ENCODE results near the gene MGRN1.
A peak's percentile ranks its signal among the peaks of the same experiment; 100 is the strongest.

The MGRN1 gene

DNA sequence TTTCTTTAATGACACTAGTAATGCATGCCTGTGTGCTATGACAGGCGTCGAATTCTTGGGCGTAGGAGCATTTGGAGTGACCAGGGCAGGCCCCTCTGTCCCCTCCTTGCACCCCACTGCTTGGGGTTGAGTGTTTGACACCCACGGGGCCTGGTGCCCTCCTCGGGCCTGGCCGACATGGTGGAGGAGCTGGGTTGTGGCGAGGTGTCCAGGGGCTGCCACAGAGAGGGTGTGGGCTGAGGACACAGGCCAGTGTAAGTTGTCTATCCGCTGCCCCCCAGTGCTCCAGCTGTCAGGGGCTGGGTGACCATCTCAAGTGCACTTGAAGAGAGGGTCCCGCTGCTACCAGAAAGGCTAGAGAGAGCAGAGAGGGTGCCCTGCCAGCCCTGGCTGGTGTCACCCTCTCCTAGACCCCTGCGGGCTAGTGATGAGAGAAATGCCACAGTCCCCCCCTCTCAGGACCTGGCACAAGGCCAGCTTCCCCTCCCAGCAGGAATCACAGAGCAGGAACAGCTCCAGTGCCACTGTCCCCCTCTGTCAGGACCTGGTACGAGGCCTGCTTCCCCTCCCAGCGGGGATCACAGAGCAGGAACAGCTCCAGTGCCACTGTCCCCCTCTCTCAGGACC, 30.5 kb downstream of the MGRN1 start:
- no peak for DNase-seq

DNA sequence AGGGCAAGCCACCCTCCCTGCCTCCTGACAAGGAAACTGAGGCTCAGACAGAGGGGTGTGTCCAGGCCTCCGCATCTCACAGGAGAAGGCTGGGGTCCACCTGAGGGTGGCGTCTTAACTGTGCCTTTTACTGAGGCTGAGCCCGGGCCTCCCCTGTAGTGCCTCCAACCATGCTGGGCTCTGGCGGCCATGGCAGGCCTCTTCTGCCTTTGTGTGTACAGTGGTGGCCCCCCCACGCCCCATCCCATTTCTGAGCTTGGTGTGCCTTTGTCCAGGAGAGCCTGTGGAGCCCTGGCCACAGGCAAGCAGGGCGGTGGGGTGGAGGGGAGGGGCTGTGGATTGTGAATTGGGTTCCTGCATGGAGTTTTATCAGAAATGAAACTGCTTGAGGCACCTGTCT, 31.2 kb downstream of the MGRN1 start:
- DNase-seq, result no peak

DNA sequence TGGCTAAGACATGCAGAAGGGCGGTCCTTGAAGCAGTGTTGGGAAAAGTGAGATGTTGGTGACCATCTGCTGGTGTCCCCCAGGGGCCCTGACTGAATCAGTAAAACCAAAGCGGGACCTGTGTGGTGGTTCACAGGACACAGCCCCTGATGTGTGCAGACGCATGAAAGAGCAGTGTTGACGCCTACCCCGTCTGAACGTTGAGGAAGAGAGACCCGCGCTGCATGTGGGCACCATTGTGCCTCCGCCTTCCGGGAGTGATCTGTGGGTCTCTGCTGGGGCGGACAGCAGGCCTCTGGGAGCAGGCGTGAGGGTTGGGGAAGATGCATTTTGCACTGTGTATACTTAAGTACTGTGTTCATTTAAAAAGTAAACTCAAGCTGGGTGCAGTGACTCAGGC, 31.6 kb downstream of the MGRN1 start:
- no peak for DNase-seq

DNA sequence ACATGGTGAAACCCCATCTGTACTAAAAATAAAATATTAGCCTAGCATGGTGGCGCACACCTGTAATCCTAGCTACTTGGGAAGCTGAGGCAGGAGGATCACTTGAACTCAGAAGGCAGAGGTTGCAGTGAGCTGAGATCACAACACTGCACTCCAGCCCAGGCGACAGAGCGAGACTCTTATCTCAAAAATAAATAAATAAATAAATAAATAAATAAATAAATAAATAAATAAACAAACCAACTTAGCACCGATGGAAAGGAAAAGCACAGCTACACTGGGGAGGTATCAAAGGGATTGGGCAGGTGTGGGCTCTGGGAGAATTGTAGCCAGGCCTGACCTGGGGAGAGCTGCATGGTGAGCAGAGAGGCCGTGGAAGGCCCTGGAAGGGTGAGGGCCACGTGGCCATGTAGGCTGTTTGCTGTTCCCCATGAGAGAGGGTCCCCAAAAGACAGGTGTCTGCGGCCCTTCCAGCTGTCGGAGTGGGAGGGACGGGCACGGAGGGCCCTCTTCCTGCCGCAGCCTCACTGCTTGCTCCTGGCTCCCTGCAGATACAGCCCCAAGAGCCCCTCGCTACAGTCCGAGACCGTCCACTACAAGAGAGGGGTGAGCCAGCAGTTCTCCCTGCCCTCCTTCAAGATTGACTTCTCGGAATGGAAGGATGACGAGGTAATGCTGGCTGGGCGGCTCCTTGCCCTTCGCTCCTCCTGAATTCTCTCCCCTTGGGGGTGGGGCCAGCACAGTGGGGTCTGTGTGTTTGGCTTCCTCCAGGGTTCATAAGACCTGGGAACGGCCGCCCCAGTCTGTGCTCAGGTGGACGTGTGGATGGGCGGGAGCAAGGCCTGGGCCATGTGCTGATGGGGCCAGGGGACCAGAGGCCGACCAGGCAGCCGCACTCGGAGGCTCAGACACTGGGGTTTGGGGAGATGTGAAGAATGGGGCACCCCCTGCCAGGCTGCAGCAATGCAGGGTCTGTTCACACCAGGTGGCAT, 32.4 kb downstream of the MGRN1 start:
- no peak for DNase-seq

DNA sequence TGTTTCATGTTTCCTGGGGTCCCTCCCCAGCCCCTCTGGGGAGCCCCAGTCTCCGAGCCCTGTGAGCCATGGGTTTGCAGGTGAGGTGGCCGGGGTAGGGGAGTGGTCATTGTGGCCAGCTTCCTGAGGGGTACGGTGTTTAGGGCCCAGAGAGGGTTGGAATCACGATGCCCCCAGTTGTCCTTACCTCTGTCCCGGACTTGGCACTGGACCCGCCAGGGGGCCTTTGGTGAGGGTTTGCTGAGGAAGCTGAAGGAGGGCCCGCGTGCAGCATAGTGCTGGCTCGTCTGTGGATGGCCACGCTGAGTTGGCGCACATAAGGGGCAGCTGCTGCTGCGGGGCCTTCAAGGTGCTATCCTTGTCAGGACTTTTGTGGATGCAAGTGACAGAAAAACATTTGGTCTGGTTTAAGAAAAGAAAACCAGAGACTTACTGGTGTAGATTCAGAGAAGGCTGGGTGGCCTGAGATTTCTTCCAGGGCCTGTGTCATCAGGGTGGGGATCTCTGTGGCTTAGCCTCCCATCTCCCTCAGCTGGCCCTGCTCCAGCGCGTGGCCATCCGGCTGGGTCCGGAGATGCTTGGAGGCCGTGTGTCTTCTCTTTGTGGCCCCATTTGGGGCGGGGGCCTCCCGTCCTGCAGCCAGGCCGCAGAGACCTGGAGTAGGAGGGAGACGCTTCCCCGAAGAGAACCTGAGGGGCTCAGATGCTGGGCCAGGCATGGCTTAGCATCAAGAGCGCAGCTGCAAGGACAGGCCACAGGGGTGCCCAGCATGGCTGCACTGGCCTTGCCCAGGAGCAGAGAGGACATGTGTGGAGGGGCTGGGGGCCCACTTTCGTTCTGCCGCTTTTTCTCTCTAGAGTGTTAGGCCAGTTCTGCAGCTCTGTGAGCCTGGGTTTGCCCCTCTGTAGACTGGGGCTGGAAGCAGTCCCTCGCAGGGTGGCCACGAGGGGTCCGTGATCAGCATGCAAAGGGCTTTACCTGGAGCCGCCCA, 35.0 kb downstream of the MGRN1 start:
- no peak for DNase-seq

DNA sequence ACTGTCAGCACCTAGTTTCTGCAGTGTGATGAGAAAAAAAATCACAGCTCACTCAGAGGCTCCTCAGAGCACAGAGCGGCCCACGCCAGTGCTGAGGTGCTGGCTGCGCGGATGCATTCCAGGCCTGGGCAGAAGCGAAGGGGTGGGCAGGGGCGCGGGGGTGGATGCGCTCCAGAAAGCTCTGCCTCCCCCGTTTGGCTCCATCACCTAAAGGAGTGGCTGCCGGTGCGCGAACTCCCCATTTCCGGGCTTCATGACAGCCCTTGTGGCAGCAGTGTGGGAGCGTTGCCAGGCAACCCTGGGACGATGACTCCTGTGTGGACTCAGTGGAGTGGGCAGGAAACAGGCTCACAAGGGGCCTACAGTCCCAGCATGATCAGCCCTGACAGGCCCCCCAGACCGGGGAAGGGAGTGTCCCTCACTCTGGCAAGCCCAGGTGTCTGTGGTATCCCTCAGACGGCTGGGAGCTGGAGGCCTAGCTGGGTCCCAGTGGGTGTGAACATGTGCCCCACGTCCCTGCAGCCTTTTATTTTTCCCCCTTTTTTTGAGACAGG, 35.9 kb downstream of the MGRN1 start:
- DNase-seq, result peak; percentile 65

DNA sequence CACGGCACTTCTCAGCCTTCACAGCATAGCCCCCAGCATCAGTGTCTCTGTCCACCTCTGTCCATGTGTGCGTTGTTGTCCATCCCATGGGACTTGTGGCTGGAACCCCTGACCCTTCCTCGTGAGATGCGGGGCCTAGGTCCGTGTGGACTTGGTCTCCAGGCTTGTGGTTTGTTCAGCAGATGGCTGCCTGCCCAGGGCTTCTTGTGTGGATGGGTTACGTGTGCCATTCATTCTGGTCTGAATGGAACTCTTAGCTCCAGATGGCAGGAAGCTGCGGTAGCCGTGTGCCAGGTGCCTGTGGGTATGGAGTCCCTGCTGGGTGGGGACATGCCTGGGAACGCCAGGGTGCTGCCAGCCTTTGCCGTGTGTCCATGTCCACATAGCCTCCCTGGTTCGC, 37.0 kb downstream of the MGRN1 start:
- DNase-seq, result no peak

DNA sequence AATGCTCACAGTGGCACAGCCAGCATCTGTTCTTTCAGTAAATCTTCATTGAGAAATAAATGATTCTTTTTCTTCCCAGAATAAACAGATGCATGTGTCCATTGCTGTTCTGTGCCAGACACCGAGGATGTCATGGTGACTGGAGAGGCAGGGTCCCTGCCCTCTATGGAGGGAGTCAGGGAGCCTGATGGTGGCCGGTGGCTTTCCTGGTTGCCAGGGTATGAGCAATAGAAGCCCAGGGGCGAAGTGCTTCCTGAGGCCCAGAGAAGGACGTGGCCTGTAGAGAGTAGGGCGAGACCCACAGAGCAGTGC, 38.8 kb downstream of the MGRN1 start:
- DNase-seq, result no peak

DNA sequence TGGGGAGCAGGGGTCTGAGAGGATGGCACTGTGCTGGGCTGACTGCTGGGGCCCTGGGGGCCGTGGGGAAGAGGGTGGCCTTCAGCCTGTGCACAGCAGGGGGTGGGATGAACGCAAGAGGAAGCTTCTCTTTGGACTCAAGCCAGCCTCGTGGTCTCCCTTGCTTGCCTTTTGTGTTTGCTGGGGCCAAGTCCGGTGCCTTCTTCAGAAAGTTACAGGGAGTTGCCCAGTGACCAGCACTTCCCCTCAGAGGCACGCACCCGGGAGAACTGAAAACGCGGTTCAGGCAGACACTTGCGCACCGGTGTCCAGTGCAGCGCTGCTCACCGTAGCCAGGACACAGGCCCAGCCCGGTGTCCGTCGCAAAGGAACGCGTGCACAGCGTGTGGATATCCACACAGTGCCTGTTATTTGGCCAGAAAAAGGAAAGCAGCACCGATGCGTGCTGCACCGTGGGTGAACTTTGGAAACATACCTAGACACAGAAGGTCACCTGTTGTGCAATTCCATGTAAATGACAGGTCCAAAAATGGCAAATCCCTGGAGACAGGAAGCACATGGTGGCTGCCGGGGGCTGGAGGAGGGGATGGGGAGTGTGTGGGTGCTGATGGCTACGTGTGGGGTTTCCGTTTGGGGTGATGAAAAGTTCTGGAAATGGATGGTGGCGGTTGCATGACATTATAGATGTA, 39.3 kb downstream of the MGRN1 start:
- DNase-seq, result no peak

DNA sequence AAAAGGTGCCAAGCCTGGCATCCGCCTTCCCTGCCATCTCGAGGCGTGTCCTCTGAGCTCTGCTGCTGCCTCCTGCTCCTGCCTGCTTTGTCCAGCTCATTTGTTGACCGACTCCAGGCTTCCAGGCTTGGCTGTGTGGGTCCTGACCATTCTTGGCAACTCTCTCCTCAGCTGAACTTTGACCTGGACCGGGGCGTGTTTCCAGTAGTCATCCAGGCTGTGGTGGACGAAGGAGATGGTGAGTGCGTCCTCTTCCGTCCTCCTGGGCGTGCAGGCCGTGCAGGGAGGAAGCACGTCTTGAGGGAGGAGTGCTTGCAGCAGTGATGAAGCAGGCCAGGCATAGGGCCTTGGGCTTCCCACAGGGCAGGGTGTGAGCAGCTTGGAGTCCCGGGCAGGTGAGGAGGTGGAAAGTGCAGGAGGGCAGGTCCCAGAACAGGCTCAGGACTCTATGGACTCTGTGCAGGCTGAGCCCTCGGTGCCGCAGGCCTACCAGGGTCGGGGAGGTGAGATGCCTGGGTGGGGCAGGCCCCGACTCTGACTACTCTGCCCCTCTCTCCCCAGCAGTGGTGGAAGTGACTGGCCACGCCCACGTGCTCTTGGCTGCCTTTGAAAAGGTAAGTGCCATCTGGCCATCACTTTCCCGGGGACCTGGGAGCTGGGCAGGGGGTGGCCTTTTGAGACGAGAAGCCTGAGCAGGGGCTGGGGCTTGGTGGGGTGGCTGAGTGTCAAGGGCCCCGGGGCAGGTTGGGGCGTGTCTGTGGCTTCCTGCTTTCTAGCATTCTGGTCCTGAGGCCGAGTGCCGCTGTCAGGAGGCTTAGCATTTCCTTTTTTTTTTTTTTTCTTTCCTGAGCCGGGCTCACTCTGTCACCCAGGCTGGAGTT, 40.2 kb downstream of the MGRN1 start:
- DNase-seq, result peak; percentile 61

DNA sequence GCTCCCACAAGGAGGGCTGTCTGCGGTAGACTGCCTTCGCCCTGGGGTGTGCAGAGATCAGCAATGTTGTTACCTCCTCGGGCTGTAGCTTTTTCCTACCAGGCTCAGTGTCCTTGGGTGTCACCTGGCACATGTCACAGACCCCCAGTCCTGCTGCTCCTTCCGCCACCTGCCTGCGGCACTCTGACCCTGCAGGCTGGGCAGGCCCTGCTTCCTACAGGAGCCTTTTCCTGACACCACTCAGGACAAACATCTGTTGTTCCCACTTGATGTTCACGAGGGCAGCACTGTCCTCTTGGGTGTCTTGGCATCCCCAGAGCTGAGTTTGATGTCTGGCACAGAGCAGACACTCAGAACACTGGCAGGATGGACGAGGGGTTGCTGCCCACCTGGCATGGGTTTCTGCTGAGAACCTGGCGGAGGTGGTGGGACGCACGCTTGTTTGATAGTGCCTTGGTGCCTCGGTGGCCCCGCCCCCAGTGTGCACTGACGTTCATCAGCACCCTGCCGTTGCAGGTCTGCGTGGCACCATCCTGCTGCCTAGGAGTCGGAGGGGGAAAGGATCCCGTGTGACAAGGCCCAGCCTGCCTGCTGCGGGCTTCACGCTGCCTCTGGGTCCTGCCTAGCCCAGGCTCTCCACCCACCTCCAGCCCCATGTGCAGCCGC, 42.0 kb downstream of the MGRN1 start:
- no peak for DNase-seq

DNA sequence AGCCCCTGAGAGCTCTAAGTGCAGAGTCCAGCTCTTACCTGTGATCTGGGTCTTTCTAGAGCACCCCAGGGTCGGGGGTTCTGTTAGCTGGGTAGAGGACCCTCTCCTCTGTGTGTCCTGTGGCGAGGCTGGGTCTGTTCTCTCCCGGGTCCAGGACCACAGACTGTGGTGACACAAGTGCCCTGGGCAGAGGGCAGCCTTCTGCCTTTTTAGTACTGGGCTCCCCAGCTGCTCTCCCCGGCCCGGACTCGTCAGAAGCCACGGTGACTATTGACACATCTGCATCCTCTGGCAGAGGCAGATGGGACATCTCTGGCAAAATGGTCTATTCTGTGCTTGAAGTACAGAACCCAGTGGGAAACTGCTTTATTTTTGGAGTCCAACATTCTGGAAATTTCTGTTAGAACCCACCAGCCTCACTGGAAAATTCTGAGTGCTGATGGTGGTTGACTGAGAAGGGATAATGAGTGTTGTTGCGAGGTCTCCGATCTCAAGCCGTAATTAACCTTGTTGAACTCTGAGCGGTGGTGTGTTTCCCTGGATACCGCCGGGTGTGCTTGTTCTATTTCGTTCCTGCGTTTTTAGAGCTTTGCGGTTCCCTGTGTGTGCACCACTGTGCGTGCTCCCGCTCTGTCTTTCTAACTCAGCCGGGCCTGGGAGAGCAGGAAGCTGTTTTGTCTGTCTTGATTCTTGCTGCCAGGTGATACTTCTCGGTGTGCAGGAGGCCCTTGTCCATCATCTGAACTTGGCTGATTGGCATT, 42.8 kb downstream of the MGRN1 start:
- no peak for DNase-seq

DNA sequence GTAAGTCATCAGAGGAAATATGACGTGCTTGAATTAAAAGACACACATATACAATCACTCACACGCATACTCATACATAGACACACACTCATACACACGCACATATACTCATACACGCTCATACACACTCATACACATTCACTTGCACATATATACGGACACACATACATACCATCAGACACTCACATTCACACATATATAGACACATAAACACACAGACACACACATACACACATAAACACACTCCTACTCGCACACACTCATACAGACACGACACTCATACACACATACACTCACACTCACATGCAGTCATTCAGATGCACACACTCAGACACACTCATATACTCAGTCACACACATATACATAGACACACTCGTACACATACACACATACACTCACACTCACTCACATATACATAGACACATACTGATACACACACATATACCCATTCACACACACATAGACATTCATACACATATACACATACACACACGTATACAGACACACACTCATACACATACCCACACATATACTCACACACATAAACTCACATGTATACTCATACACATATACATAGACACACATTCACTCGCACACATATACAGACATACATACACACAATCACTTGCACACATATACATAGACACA, 43.8 kb downstream of the MGRN1 start:
- DNase-seq, result no peak

DNA sequence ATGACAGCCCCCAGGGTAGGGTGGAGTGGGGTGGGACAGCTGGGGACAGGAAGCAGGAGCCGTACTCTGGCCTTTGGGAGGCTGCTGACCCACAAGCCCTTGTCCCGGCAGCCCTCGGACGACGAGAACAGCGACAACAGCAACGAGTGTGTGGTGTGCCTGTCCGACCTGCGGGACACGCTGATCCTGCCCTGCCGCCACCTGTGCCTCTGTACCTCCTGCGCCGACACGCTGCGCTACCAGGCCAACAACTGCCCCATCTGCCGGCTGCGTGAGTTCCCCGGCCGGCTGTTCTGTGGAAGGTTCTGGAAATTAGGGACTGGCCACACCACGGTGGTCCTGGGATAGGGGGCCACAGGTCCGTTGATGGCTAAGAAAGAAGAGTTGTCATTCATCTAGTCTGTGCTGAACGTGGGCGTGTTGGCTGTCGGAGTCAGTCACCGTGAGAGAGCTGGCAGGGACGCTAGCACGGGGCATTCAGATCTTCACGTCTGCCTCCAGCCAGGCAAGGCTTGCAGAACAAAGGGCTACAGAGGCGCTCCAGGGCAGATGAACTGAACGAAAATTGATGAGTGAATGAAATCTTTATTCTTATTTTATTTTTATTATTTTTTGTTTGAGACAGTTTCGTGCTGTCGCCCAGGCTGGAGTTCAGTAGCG, 48.9 kb downstream of the MGRN1 start:
- DNase-seq, result no peak

DNA sequence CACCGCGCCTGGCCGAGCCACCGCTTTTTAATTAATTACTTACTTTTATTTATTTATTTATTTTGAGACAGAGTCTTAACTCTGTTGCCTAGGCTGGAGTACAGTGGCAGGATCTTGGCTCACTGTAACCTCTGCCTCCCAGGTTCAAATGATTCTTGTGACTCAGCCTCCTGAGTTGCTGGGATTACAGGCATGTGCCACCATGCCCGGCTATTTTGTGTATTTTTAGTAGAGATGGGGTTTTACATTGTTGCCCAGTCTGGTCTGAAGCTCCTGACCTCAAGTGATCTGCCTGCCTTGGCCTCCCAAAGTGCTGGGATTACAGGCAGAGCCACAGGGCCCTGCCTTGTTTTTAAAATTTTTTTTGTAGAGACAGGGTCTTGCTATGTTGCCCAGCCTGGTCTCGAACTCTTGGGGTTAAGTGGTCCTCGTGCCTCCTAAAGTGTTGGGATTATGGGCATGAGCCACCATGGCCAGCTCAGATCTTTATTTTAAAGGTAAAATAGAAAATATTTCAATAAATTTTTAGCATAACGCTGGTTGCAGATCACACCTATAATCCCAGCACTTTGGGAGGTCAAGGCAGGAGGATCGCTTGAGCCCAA, 50.4 kb downstream of the MGRN1 start:
- no peak for DNase-seq

DNA sequence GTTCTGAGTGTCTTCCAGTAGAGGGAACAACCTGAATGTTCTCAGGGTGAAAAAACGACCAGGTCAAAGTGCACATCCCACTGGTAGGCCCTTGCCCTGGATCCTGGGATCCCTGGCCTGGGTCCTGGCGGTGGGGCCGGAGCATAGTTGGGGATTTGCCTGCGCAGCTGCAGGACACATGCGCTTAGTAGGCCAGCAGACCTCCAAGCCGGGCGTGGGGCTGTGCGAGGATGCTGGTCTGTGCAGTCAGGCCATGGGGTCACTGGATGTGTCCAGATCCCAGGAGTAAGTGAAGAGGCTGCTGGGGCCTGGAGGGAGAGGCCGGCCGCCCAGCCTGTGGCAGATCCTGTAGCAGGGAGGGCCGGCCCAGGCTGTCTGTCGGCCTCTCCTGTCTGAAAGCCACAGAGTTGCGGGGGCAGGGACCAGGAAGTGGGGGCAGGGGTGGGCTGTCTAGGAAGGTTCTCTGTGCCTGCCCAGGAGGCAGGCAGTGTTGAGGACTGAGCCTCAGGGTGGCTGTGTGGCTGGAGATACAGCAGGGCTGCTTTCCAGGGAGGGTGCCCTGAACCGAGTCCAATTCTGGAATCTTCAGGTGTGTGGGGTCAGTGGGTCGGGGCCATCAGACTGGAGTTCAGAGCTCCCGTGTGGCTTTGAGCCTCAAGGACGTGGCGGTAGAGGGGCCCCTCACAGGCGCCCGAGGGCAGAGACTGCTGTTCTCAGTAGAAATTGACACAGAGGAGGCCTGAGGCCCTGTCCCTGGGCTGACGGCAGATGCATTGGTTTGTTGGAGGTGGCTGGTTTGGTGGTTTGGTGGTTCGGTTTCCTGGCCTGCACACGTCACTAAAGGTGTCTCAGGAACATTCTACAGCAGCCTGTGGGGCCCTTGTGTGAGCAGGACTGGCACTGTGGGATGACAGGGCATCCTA, 51.5 kb downstream of the MGRN1 start:
- peak; percentile 83 for DNase-seq

DNA sequence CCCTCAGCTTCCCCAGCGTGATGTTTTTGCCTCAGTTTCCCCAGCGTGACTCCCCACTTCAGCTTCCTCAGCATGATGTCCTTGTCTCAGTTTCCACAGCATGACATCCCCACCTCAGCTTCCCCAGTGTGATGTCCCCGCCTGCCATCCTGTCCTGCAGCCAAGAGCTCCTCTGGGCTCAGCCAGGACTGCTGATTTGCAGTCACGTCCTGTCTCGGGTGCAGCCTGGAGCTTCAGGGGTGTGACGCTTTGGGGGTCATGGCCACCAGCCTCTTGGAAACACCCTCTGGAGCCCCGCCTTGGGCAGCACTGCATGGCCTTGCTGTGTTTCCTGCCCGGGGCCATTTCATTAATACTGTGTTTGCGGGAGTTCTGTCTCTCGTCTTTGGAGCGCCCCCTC, 52.2 kb downstream of the MGRN1 start:
- no peak for DNase-seq
